MM.1S (cell line): ENCODE data around the gene RPS6KB1.
"Not testable (repeated sequence)": the region's sequence is repeated elsewhere in the genome, so short reads cannot be mapped to it uniquely, and the experiment has no call there.

Experiments
- CTCF ChIP-seq: fragments of 300-600 bp; sonication (generic); IDR thresholded peaks from 2 replicates; pipeline ENCODE4 v1.5.1; 2016; ENCODE audit warnings: antibody characterized with exemption, low read length, mixed read lengths
- EZH2 ChIP-seq: fragments of 300-600 bp; sonication (generic); optimal IDR thresholded peaks from 2 replicates; pipeline ENCODE3; 2017; ENCODE audit warnings: low read depth, mild to moderate bottlenecking, antibody characterized with exemption, low read length, mixed read lengths

GRCh38 chr17:59940697-59941096 lies 47.8 kb downstream of the RPS6KB1 start:
- not testable (repeated sequence) for TF ChIP-seq CTCF, EZH2
